Esophagus (tissue), 2 donors: ENCODE results near the gene PWWP2B. TPM values are rescaled to one million over a fixed set of nuclear protein-coding genes. Genes with fewer than 3 reads are reported as not detected.
"Not testable (repeated sequence)": the region's sequence is repeated elsewhere in the genome, so short reads cannot be mapped to it uniquely, and the experiment has no call there.

Experiments
- H3K27ac ChIP-seq, 2 donors: one replicate each; pipeline ENCODE4 v1.5.1; 2013; ENCODE audit warnings: low read depth in 2 of 2, mild to moderate bottlenecking in 2 of 2, inconsistent platforms in 1 of 2, low read length in 1 of 2, moderate library complexity in 1 of 2
- H3K27me3 ChIP-seq, 2 donors: one replicate each; pipeline ENCODE4 v1.6.1; 2013; ENCODE audit warnings: low read length in 2 of 2, control low read depth in 1 of 2, mild to moderate bottlenecking in 1 of 2; ENCODE audit not compliant: insufficient read depth in 2 of 2, control insufficient read depth in 1 of 2
- H3K36me3 ChIP-seq, 2 donors: one replicate each; pipeline ENCODE4 v1.6.1; 2013; ENCODE audit warnings: low read length in 1 of 2; ENCODE audit not compliant: control insufficient read depth in 2 of 2, insufficient read depth in 2 of 2
- H3K4me1 ChIP-seq, 2 donors: one replicate each; pipeline ENCODE4 v1.6.1; 2013; ENCODE audit warnings: low read length in 1 of 2; ENCODE audit not compliant: control insufficient read depth in 2 of 2, insufficient read depth in 2 of 2
- H3K4me3 ChIP-seq, 2 donors: one replicate each; pipeline ENCODE4 v1.5.1; 2013; ENCODE audit warnings: low read length in 2 of 2, mild to moderate bottlenecking in 2 of 2, low read depth in 1 of 2, moderate library complexity in 1 of 2
- H3K9me3 ChIP-seq, 2 donors: one replicate each; pipeline ENCODE4 v1.6.1; 2013; ENCODE audit warnings: mild to moderate bottlenecking in 2 of 2, low read depth in 1 of 2, low read length in 1 of 2, moderate library complexity in 1 of 2; ENCODE audit not compliant: control insufficient read depth in 2 of 2, insufficient read depth in 1 of 2
- WGBS, 2 donors: extraction: QIAGEN DNeasy Blood & Tissue Kit; methylation state at CpG; one replicate each; pipeline ENCODE4 v1.1.7; 2013; 5-methylcytosine and 5-hydroxymethylcytosine counted together
- polyA plus RNA-seq, 2 donors: library from polyadenylated mRNA; stranded (reverse); fragments of 200-250 nt; gene quantifications; one replicate each; pipeline ENCODE4 v1.2.3, GENCODE V29; 2013
- donor health status: healthy with polysubstance abuse.
- donor health status: Bipolar disorder and iron deficiency.

The PWWP2B gene
- polyA plus RNA-seq, 2 donors: 17.6 to 33.4 TPM

DNA sequence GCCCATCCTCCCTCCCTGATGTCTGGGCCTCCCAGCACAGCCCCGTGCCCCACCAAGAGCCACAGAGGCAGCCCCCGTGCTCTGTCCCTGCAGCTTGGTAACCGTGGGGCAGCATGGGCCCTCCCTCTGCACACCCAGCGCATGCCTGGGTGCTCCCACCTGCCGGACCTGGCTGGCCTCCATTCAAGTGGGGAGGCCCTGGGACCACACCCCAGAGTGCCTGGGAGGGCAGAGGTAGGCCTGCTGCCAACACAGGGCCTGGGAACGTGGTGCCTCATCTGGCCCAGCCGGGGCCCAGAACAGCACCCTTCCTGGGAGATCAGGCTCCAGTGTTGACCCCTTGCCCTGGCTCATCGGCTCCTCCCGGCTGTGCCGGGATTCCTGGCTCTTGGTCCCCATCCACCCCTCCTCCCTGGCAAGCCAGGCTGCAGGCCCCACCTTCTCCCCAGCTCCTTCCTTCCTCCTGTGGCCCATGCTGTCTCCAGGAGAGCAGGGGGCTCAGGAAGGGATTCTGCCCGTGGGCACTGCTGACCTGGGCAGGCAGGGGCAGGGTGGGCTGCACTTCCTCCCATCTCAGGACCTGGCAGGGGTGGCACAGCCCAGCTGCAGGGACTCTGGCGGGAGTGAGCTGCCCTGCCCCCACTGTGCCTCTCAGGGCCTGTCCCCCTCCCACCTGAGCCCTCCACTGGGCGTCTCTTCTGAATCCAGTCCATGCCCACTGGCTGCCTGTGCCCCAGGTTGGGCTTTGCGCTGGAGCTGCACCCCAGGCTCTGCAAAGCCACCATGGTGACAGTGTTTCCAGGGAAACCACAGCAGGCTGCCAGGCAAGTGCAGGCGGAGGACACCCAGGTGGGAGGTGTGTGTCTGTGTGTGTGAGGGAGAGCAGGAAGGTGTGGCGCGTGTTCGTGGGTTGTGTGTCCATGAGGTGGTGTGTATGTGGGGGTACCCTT is 32.6 kb downstream of the PWWP2B start:
- H3K9me3 ChIP-seq: peaks cover 0 to 4% of the 10 kb centered on the region in 2 donors
- 39 to 44% methylated on average over 18 of the region's 18 CpGs for WGBS, 2 donors
- H3K36me3 ChIP-seq: peaks cover 0 to 14% of the 10 kb centered on the region in 2 donors
- H3K4me3 ChIP-seq: no peak overlapping the region
- H3K27me3 ChIP-seq: no peaks in the 10 kb centered on the region
- H3K27ac ChIP-seq: no peak overlapping the region
- H3K4me1 ChIP-seq: peaks cover 10 to 23% of the 10 kb centered on the region in 2 donors

- no peaks in the 10 kb centered on the region for H3K27me3 ChIP-seq
- H3K36me3 ChIP-seq: peaks cover 0 to 12% of the 10 kb centered on the region in 2 donors
- H3K27ac ChIP-seq: no peak overlapping the region
- no peak overlapping the region for H3K4me3 ChIP-seq
- H3K9me3 ChIP-seq: peaks cover 0 to 3% of the 10 kb centered on the region in 2 donors
- WGBS, 2 donors: 76 to 87% methylated on average over 8 of the region's 8 CpGs
- H3K4me1 ChIP-seq: peaks cover 10 to 19% of the 10 kb centered on the region in 2 donors
These were observed 33.3 kb downstream of the PWWP2B start for GRCh38 chr10:132430231-132430743.

DNA sequence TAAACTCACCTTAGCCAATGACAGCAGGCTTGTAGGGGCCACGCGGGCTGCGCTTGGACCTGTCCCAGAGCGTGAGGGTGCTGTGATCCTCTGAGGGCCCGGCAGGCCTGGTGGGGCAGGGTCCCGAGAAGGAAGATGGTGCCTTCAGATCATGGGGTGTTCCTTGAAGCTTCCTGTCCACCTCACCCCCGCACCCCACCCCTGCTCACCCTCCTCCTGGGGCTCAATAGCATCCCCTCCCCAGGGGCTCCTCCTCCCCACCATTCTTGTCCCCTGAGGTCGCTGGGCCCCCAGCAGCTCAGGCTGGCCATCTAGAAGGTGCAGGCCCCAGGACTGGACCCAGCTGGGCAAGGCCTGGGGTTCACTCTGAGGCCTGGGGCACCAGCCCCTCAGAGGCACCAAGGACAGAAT is 33.9 kb downstream of the PWWP2B start:
- H3K27me3 ChIP-seq: no peaks in the 10 kb centered on the region
- H3K36me3 ChIP-seq: peaks cover 0 to 12% of the 10 kb centered on the region in 2 donors
- no peaks in the 10 kb centered on the region for H3K9me3 ChIP-seq
- WGBS, 2 donors: 87% methylated on average over 8 of the region's 8 CpGs
- H3K27ac ChIP-seq: no peak overlapping the region
- H3K4me3 ChIP-seq: no peak overlapping the region
- H3K4me1 ChIP-seq: peaks cover 10 to 15% of the 10 kb centered on the region in 2 donors

DNA sequence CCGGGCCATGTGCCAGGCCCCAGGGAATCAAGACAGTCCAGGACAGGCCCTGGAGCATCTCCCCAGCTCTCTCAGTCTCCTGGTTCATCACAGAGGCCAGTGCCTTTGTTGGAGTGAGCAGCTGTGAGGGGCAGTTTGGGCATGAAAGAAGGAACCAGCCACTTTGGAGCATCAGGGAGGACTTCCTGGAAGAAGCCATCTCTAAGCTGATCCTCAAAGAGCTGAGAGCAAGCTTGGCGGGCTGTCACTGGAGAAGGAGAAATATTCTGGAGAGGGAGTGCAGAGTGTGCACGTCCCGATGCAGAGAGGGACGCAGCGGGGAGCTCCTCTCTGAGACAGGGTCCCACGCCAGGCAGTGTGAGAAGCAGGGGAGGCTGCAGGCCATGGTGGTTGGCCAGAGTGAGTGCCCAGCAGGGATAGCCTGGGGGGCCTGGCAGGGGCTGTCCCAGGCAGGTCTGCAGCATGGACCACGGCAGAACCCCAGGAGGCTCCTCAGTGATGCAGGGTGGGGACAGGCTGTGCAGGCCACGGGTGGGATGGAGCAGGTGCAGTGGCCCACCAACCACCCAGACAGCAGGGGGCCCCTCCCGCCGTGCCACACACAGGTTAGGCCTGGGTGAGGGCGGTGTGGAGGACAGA is 34.7 kb downstream of the PWWP2B start:
- no peaks in the 10 kb centered on the region for H3K9me3 ChIP-seq
- 89 to 93% methylated on average over 12 of the region's 12 CpGs for WGBS, 2 donors
- peaks cover 12 to 15% of the 10 kb centered on the region in 2 donors for H3K4me1 ChIP-seq
- no peaks in the 10 kb centered on the region for H3K27me3 ChIP-seq
- H3K4me3 ChIP-seq: no peak overlapping the region
- H3K36me3 ChIP-seq: peaks cover 0 to 12% of the 10 kb centered on the region in 2 donors
- H3K27ac ChIP-seq: no peak overlapping the region

- H3K27me3 ChIP-seq: no peaks in the 10 kb centered on the region
- 90 to 92% methylated on average over 11 to 12 of the region's 12 CpGs for WGBS, 2 donors
- peaks cover 0 to 12% of the 10 kb centered on the region in 2 donors for H3K36me3 ChIP-seq
- H3K27ac ChIP-seq: no peak overlapping the region
- H3K4me1 ChIP-seq: peaks cover 12 to 15% of the 10 kb centered on the region in 2 donors
- H3K9me3 ChIP-seq: no peaks in the 10 kb centered on the region
- H3K4me3 ChIP-seq: no peak overlapping the region
These were observed 35.2 kb downstream of the PWWP2B start for GRCh38 chr10:132432176-132432540.

- no peaks in the 10 kb centered on the region for H3K9me3 ChIP-seq
- H3K4me3 ChIP-seq: no peak overlapping the region
- no peaks in the 10 kb centered on the region for H3K36me3 ChIP-seq
- 95% methylated on average over 21 of the region's 21 CpGs for WGBS, 2 donors
- no peaks in the 10 kb centered on the region for H3K27me3 ChIP-seq
- H3K27ac ChIP-seq: no peak overlapping the region
- peaks cover 12 to 19% of the 10 kb centered on the region in 2 donors for H3K4me1 ChIP-seq
These were observed 36.8 kb downstream of the PWWP2B start for GRCh38 chr10:132433671-132434340.

DNA sequence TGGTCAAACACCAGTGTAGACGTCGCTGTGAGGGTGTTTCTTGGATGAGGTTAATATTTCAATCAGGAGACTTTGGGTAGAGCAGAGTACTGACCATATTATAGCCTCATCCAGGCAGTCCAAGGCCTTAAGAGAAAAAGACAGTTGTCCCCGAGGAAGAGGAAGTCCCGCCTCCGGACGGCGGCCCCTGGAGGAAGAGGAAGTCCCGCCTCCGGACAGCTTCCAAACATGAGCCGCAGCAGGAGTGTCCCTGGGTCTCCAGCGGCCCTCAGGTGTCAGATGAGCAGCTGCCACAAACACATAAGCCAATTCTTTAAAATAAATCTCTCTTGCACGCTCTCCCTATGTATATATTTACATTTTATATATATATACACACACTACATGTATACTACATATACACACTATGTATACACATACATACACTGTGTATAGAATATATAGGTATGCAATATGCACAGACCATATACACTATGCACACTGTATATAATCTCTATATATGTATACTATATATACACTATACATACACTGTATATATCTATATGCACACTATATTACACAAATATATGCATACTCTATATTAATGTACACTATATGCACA is 37.5 kb downstream of the PWWP2B start:
- H3K36me3 ChIP-seq: no peaks in the 10 kb centered on the region
- peaks cover 6 to 14% of the 10 kb centered on the region in 2 donors for H3K4me1 ChIP-seq
- 68 to 71% methylated on average over 12 of the region's 12 CpGs for WGBS, 2 donors
- no peaks in the 10 kb centered on the region for H3K9me3 ChIP-seq
- H3K27ac ChIP-seq: no peak overlapping the region
- H3K4me3 ChIP-seq: no peak overlapping the region
- no peaks in the 10 kb centered on the region for H3K27me3 ChIP-seq

GRCh38 chr10:132435320-132435719 is 38.3 kb downstream of the PWWP2B start:
- not testable (repeated sequence) for H3K9me3 ChIP-seq, H3K36me3 ChIP-seq, H3K27ac ChIP-seq, H3K27me3 ChIP-seq, H3K4me3 ChIP-seq, H3K4me1 ChIP-seq
- 89 to 95% methylated on average over 5 of the region's 5 CpGs for WGBS, 2 donors

GRCh38 chr10:132436096-132436495 is 39.1 kb downstream of the PWWP2B start:
- not testable (repeated sequence) for H3K4me3 ChIP-seq, H3K36me3 ChIP-seq, H3K9me3 ChIP-seq, H3K27ac ChIP-seq, H3K4me1 ChIP-seq, H3K27me3 ChIP-seq
- WGBS, 2 donors: 94 to 96% methylated on average over 3 of the region's 3 CpGs
